ENCODE measurements around the gene C11orf71.

C11orf71 gene

GRCh38 chr11:114358716-114359115 lies 41.6 kb downstream of the C11orf71 start:
- H3K4me3 Mint-ChIP-seq: no peak overlapping the region
- H3K4me1 Mint-ChIP-seq: no peaks in the 10 kb centered on the region
- H3K27ac Mint-ChIP-seq: no peak overlapping the region
- ATAC-seq (ENCODE audit: low read depth) (no peak), DNase-seq (ENCODE audit: low spot score in 2 of 2) (no peak)
- H3K36me3 Mint-ChIP-seq: no peaks in the 10 kb centered on the region
- no peaks in the 10 kb centered on the region for H3K9me3 Mint-ChIP-seq
- peaks cover 9% of the 10 kb centered on the region for H3K27me3 Mint-ChIP-seq

GRCh38 chr11:114354076-114354475 lies 46.2 kb downstream of the C11orf71 start:
- H3K27ac Mint-ChIP-seq: no peak overlapping the region
- H3K4me3 Mint-ChIP-seq: no peak overlapping the region
- H3K9me3 Mint-ChIP-seq: no peaks in the 10 kb centered on the region
- DNase-seq (ENCODE audit: low spot score in 2 of 2) (no peak), ATAC-seq (ENCODE audit: low read depth) (no peak)
- no peaks in the 10 kb centered on the region for H3K4me1 Mint-ChIP-seq
- peaks cover 6% of the 10 kb centered on the region for H3K27me3 Mint-ChIP-seq
- H3K36me3 Mint-ChIP-seq: no peaks in the 10 kb centered on the region

GRCh38 chr11:114353443-114353842 lies 46.9 kb downstream of the C11orf71 start:
- Mint-ChIP-seq H3K27ac (no peak overlapping the region), H3K27me3 (peaks cover 3% of the 10 kb centered on the region), H3K9me3 (no peaks in the 10 kb centered on the region), H3K4me3 (no peak overlapping the region), H3K36me3 (no peaks in the 10 kb centered on the region), H3K4me1 (no peaks in the 10 kb centered on the region)
- ATAC-seq (ENCODE audit: low read depth): no peak
- no peak for DNase-seq (ENCODE audit: low spot score in 2 of 2)

- H3K27ac Mint-ChIP-seq: no peak overlapping the region
- DNase-seq (ENCODE audit: low spot score in 2 of 2) (no peak), ATAC-seq (ENCODE audit: low read depth) (no peak)
- no peaks in the 10 kb centered on the region for H3K27me3 Mint-ChIP-seq
- H3K9me3 Mint-ChIP-seq: no peaks in the 10 kb centered on the region
- H3K4me3 Mint-ChIP-seq: no peak overlapping the region
- no peaks in the 10 kb centered on the region for H3K36me3 Mint-ChIP-seq
- H3K4me1 Mint-ChIP-seq: no peaks in the 10 kb centered on the region
These were observed 50.3 kb downstream of the C11orf71 start for GRCh38 chr11:114350022-114350421.

All from memory B cell (primary cell).